ENCODE measurements around the gene AGBL4. TPM values are rescaled to one million over a fixed set of nuclear protein-coding genes. Genes with fewer than 3 reads are reported as not detected.

Gene AGBL4
- total and polyA plus RNA-seq, 2 of the 13 experiments (the other 11 are each of a cell fraction or from before 2014, with no cell fraction given), result not detected

- ATAC-seq, result no peak
- Histone ChIP-seq H3K9ac (ENCODE audit: insufficient read depth, low read depth, low read length) (no peak overlapping the region), H3K27ac (ENCODE audit: extremely low read length, insufficient read depth, low read length) (no peak overlapping the region), H3K4me3 (replicated peaks in 1 of 3; ENCODE audit: insufficient read depth in 1 of 3, low read depth in 2 of 3, low read length in 3 of 3) (no peak overlapping the region), H3K4me2 (ENCODE audit: low read depth, low read length) (no peak overlapping the region), H3K79me2 (ENCODE audit: insufficient read depth, low read length) (no peaks in the 10 kb centered on the region), H4K20me1 (ENCODE audit: insufficient read depth, low read length) (no peaks in the 10 kb centered on the region), H3K4me1 (ENCODE audit: insufficient read depth, low read length) (no peaks in the 10 kb centered on the region), H3K36me3 (replicated peaks in 1 of 2; ENCODE audit: control insufficient read depth in 1 of 2, insufficient read depth in 2 of 2, low read length in 2 of 2) (no peaks in the 10 kb centered on the region), H3K27me3 (ENCODE audit: control insufficient read depth in 1 of 2, insufficient read depth in 2 of 2, low read length in 2 of 2) (no peaks in the 10 kb centered on the region), H3K9me3 (ENCODE audit: low read length) (peaks cover 61% of the 10 kb centered on the region), H2AFZ (ENCODE audit: low read length) (no peak overlapping the region)
- CTCF ChIA-PET (ENCODE audit: low intra/inter-chr PET ratio, low total read pairs), result no interaction called here
- 2% methylated on average over 4 of the region's 4 CpGs for WGBS (ENCODE audit: low lambda C conversion rate)
- no peak for TF ChIP-seq RBM39 (IDR thresholded peaks at IDR 0.05; ENCODE audit: low read depth, low read length, poor library complexity, severe bottlenecking)
- TF ChIP-seq STAT6 (CRISPR knock-in tag; IDR thresholded peaks at IDR 0.05; ENCODE audit: borderline replicate concordance), result no peak
- TF ChIP-seq AGO1 (IDR thresholded peaks at IDR 0.05; ENCODE audit: low read depth, low read length, poor library complexity, severe bottlenecking), result no peak
- TF ChIP-seq SALL2 (CRISPR knock-in tag; IDR thresholded peaks at IDR 0.05), result no peak
- no peak for TF ChIP-seq CC2D1A (CRISPR knock-in tag; IDR thresholded peaks at IDR 0.05)
- no peak for TF ChIP-seq ZNF451 (CRISPR knock-in tag; IDR thresholded peaks at IDR 0.05)
- TF ChIP-seq GTF2F1 (IDR thresholded peaks at IDR 0.05; ENCODE audit: low read length), result no peak
- no peak for TF ChIP-seq ZNF292 (CRISPR knock-in tag; IDR thresholded peaks at IDR 0.05; ENCODE audit: borderline replicate concordance, low read depth)
- TF ChIP-seq NFYC (CRISPR knock-in tag; IDR thresholded peaks at IDR 0.05), result no peak
- TF ChIP-seq NFYB (CRISPR knock-in tag; IDR thresholded peaks at IDR 0.05), result no peak
- TF ChIP-seq NFKB2 (CRISPR knock-in tag; IDR thresholded peaks at IDR 0.05; ENCODE audit: borderline replicate concordance), result no peak
- TF ChIP-seq JDP2 (CRISPR knock-in tag; IDR thresholded peaks at IDR 0.05; ENCODE audit: borderline replicate concordance), result no peak
- TF ChIP-seq MIER3 (CRISPR knock-in tag; IDR thresholded peaks at IDR 0.05; ENCODE audit: borderline replicate concordance), result no peak
- no peak for TF ChIP-seq GTF3A (CRISPR knock-in tag; conservative IDR thresholded peaks at IDR 0.05)
- no TSS peak for BruUV-seq (replicated peaks)
- no peak for FAIRE-seq
- POLR2A ChIA-PET, result no interaction called here
- no peak for DNase-seq (ENCODE audit: low spot score)
- intact Hi-C loops (cut with micrococcal nuclease; ENCODE audit: unreplicated experiment), result no loop called here
- in situ Hi-C loops (cut with HindIII; ENCODE audit: extremely low pct_ligation_motif_present, low pct_unique_long_range_greater_than_20kb), result no loop called here
Observed at GRCh38 chr1:49036700-49037099, 987.1 kb downstream of the AGBL4 start.
